ENCODE data around the gene LDB3.
"Not testable (repeated sequence)": the region's sequence is repeated elsewhere in the genome, so short reads cannot be mapped to it uniquely, and the experiment has no call there.

LDB3 gene

GRCh38 chr10:86727470-86727869, 59.2 kb downstream of the LDB3 start:
- in situ Hi-C loops (cut with MboI; ENCODE audit: low sequenced_read_pairs), result no loop called here

- in situ Hi-C loops (cut with MboI; ENCODE audit: low sequenced_read_pairs), result no loop called here
These were observed 59.7 kb downstream of the LDB3 start for GRCh38 chr10:86728056-86728455.

GRCh38 chr10:86729677-86730076, 61.4 kb downstream of the LDB3 start:
- in situ Hi-C loops (cut with MboI; ENCODE audit: low sequenced_read_pairs), result no loop called here

GRCh38 chr10:86730227-86730626, 61.9 kb downstream of the LDB3 start:
- in situ Hi-C loops (cut with MboI; ENCODE audit: low sequenced_read_pairs), result no loop called here

- in situ Hi-C loops (cut with MboI; ENCODE audit: low sequenced_read_pairs), result no loop called here
These were observed 64.5 kb downstream of the LDB3 start for GRCh38 chr10:86732771-86733170.

- in situ Hi-C loops (cut with MboI; ENCODE audit: low sequenced_read_pairs), result no loop called here
These were observed 65.0 kb downstream of the LDB3 start for GRCh38 chr10:86733260-86733671.

- in situ Hi-C loops (cut with MboI; ENCODE audit: low sequenced_read_pairs), result no loop called here
These were observed 66.1 kb downstream of the LDB3 start for GRCh38 chr10:86734207-86734988.

GRCh38 chr10:86735278-86735677, 67.0 kb downstream of the LDB3 start:
- in situ Hi-C loops (cut with MboI; ENCODE audit: low sequenced_read_pairs), result not testable (repeated sequence)

GRCh38 chr10:86742230-86742629, 73.9 kb downstream of the LDB3 start:
- in situ Hi-C loops (cut with MboI; ENCODE audit: low sequenced_read_pairs), result no loop called here

- in situ Hi-C loops (cut with MboI; ENCODE audit: low sequenced_read_pairs), result no loop called here
These were observed 75.9 kb downstream of the LDB3 start for GRCh38 chr10:86744067-86744725.

GRCh38 chr10:86747796-86748581, 79.7 kb downstream of the LDB3 start:
- in situ Hi-C loops (cut with MboI; ENCODE audit: low sequenced_read_pairs), result no loop called here

GRCh38 chr10:86749854-86750253, 81.5 kb downstream of the LDB3 start:
- in situ Hi-C loops (cut with MboI; ENCODE audit: low sequenced_read_pairs), result no loop called here

GRCh38 chr10:86751477-86751876, 83.2 kb downstream of the LDB3 start:
- in situ Hi-C loops (cut with MboI; ENCODE audit: low sequenced_read_pairs), result no loop called here

GRCh38 chr10:86752311-86752710, 84.0 kb downstream of the LDB3 start:
- in situ Hi-C loops (cut with MboI; ENCODE audit: low sequenced_read_pairs), result no loop called here

- in situ Hi-C loops (cut with MboI; ENCODE audit: low sequenced_read_pairs), result no loop called here
These were observed 84.7 kb downstream of the LDB3 start for GRCh38 chr10:86753051-86753450.

- in situ Hi-C loops (cut with MboI; ENCODE audit: low sequenced_read_pairs), result no loop called here
These were observed 85.5 kb downstream of the LDB3 start for GRCh38 chr10:86753638-86754434.

GRCh38 chr10:86755454-86755739, 87.1 kb downstream of the LDB3 start:
- in situ Hi-C loops (cut with MboI; ENCODE audit: low sequenced_read_pairs), result no loop called here

- in situ Hi-C loops (cut with MboI; ENCODE audit: low sequenced_read_pairs), result no loop called here
These were observed 87.6 kb downstream of the LDB3 start for GRCh38 chr10:86755740-86756510.

- in situ Hi-C loops (cut with MboI; ENCODE audit: low sequenced_read_pairs), result no loop called here
These were observed 88.3 kb downstream of the LDB3 start, which contains the start of gene BMPR1A for GRCh38 chr10:86756511-86757112. Gene BMPR1A, plus strand, starts transcription at chr10:86756619. Its CDS starts 119,400 bp downstream, at chr10:86876019.

Measured in HL-60/S4 treated with retinoic acid at 250 ng/mL for 4 days and 3 days (cell line).